NT2/D1 (cell line): ENCODE data around the gene SUMO3.

Source experiments
- DNase-seq: peaks from one replicate; pipeline ENCODE4 v3.0.0-alpha.2; 2011; ENCODE audit warnings: low read depth, low spot score
- H3K27me3 ChIP-seq: 2 replicates; pipeline ENCODE4 v1.6.0; 2011; ENCODE audit warnings: mild to moderate bottlenecking; ENCODE audit not compliant: insufficient read length, insufficient read depth
- H3K36me3 ChIP-seq: 2 replicates; pipeline ENCODE4 v1.6.1; 2011; ENCODE audit warnings: mild to moderate bottlenecking, low read length, mixed read lengths; ENCODE audit not compliant: insufficient read depth, insufficient read length
- H3K4me1 ChIP-seq: 2 replicates; pipeline ENCODE4 v1.5.1; 2011; ENCODE audit not compliant: insufficient read depth, insufficient read length
- H3K4me3 ChIP-seq: 2 replicates; pipeline ENCODE4 v1.5.1; 2011; ENCODE audit warnings: low read depth; ENCODE audit not compliant: insufficient read length
- H3K9ac ChIP-seq: 2 replicates; pipeline ENCODE4 v1.6.0; 2011; ENCODE audit warnings: low read depth; ENCODE audit not compliant: insufficient read length
- H3K9me3 ChIP-seq: 2 replicates; pipeline ENCODE4 v1.5.1; 2011; ENCODE audit warnings: mild to moderate bottlenecking, low read length; ENCODE audit not compliant: insufficient read depth
- SUZ12 ChIP-seq: IDR thresholded peaks from 2 replicates; pipeline ENCODE4 v1.6.1; 2011; ENCODE audit not compliant: insufficient read length, insufficient read depth; ENCODE audit errors: extremely low read depth
- YY1 ChIP-seq: IDR thresholded peaks from 2 replicates; pipeline ENCODE4 v1.6.1; 2011; ENCODE audit not compliant: insufficient read length, insufficient read depth
- ZNF274 ChIP-seq: IDR thresholded peaks from 2 replicates; pipeline ENCODE4 v1.6.1; 2011; ENCODE audit warnings: mild to moderate bottlenecking, low read depth, low read length

SUMO3 gene

GRCh38 chr21:44819283-44820243, 1.7 kb upstream of the SUMO3 start:
- Histone ChIP-seq H3K9ac (no peak overlapping the region), H3K9me3 (peaks cover 56% of the 10 kb centered on the region), H3K4me1 (peaks cover 12% of the 10 kb centered on the region), H3K4me3 (no peak overlapping the region), H3K27me3 (no peaks in the 10 kb centered on the region), H3K36me3 (peaks cover 15% of the 10 kb centered on the region)
- DNase-seq = no peak
- TF ChIP-seq YY1 = no peak
- TF ChIP-seq ZNF274 = no peak
- no peak for TF ChIP-seq SUZ12

- peak overlapping the region; percentile 65 for H3K4me3 ChIP-seq
- no peak for DNase-seq
Observed at GRCh38 chr21:44818640-44819011, 764 bp upstream of the SUMO3 start.

GRCh38 chr21:44817506-44817880, 369 bp downstream of the SUMO3 start:
- DNase-seq = peak; percentile 84
- peaks cover 12% of the 10 kb centered on the region for H3K4me1 ChIP-seq
- peaks cover 39% of the 10 kb centered on the region for H3K9me3 ChIP-seq
- H3K27me3 ChIP-seq = no peaks in the 10 kb centered on the region
- H3K36me3 ChIP-seq = peaks cover 32% of the 10 kb centered on the region
- peak overlapping the region; percentile 84 for H3K9ac ChIP-seq
- peak overlapping the region; percentile 73 for H3K4me3 ChIP-seq
- TF ChIP-seq YY1 (no peak), SUZ12 (no peak), ZNF274 (no peak)

More at GRCh38 chr21:44818640-44819011, 764 bp upstream of the SUMO3 start:
- peaks cover 50% of the 10 kb centered on the region for H3K9me3 ChIP-seq
- H3K4me1 ChIP-seq = peaks cover 12% of the 10 kb centered on the region
- TF ChIP-seq YY1 = no peak
- TF ChIP-seq SUZ12 = no peak
- no peak for TF ChIP-seq ZNF274
- peaks cover 21% of the 10 kb centered on the region for H3K36me3 ChIP-seq
- no peaks in the 10 kb centered on the region for H3K27me3 ChIP-seq
- peak overlapping the region; percentile 76 for H3K9ac ChIP-seq

- Histone ChIP-seq H3K9me3 (peaks cover 34% of the 10 kb centered on the region; the same call in 1 of the 2 replicates), H3K9ac (peak overlapping the region; percentile 84), H3K27me3 (no peaks in the 10 kb centered on the region), H3K4me3 (peak overlapping the region; percentile 73), H3K4me1 (peaks cover 12% of the 10 kb centered on the region), H3K36me3 (peaks cover 38% of the 10 kb centered on the region)
- TF ChIP-seq ZNF274 (no peak), SUZ12 (no peak), YY1 (no peak)
- DNase-seq = no peak
Observed at GRCh38 chr21:44816761-44817505, 929 bp downstream of the SUMO3 start.

- Histone ChIP-seq H3K36me3 (peaks cover 42% of the 10 kb centered on the region), H3K4me1 (peaks cover 12% of the 10 kb centered on the region), H3K27me3 (no peaks in the 10 kb centered on the region), H3K4me3 (no peak overlapping the region), H3K9me3 (peaks cover 26% of the 10 kb centered on the region; the same call in 1 of the 2 replicates), H3K9ac (no peak overlapping the region)
- TF ChIP-seq ZNF274 (no peak), SUZ12 (no peak), YY1 (no peak)
- DNase-seq = no peak
Observed at GRCh38 chr21:44815852-44816628, 1.8 kb downstream of the SUMO3 start.

- TF ChIP-seq ZNF274 = no peak
- TF ChIP-seq YY1 = no peak
- TF ChIP-seq SUZ12 = no peak
- Histone ChIP-seq H3K9me3 (peaks cover 19% of the 10 kb centered on the region; the same call in 1 of the 2 replicates), H3K27me3 (no peaks in the 10 kb centered on the region), H3K4me3 (no peak overlapping the region), H3K36me3 (peaks cover 50% of the 10 kb centered on the region), H3K4me1 (peaks cover 12% of the 10 kb centered on the region), H3K9ac (no peak overlapping the region)
- DNase-seq = no peak
Observed at GRCh38 chr21:44815225-44815624, 2.6 kb downstream of the SUMO3 start.
